Measurements from ENCODE around the gene HARBI1.

The HARBI1 gene

GRCh38 chr11:46559815-46560214 lies 57.2 kb downstream of the HARBI1 start:
- TF ChIP-seq CTCF (IDR thresholded peaks at IDR 0.05; ENCODE audit: low read depth, low read length, missing control alignments): no peak
- H3K4me3 ChIP-seq (replicated peaks; ENCODE audit: low read depth, low read length): no peak overlapping the region
- DNase-seq (ENCODE audit: extremely low read depth, low read depth): no peak

GRCh38 chr11:46557684-46558151 lies 59.3 kb downstream of the HARBI1 start:
- DNase-seq (ENCODE audit: extremely low read depth, low read depth): no peak
- no peak overlapping the region for H3K4me3 ChIP-seq (replicated peaks; ENCODE audit: low read depth, low read length)
- TF ChIP-seq CTCF (IDR thresholded peaks at IDR 0.05; ENCODE audit: low read depth, low read length, missing control alignments): no peak

- no peak for DNase-seq (ENCODE audit: extremely low read depth, low read depth)
- no peak overlapping the region for H3K4me3 ChIP-seq (replicated peaks; ENCODE audit: low read depth, low read length)
- no peak for TF ChIP-seq CTCF (IDR thresholded peaks at IDR 0.05; ENCODE audit: low read depth, low read length, missing control alignments)
These were observed 61.6 kb downstream of the HARBI1 start for GRCh38 chr11:46555267-46556054.

GRCh38 chr11:46554213-46555147 lies 62.5 kb downstream of the HARBI1 start:
- no peak overlapping the region for H3K4me3 ChIP-seq (replicated peaks; ENCODE audit: low read depth, low read length)
- DNase-seq (ENCODE audit: extremely low read depth, low read depth): no peak
- no peak for TF ChIP-seq CTCF (IDR thresholded peaks at IDR 0.05; ENCODE audit: low read depth, low read length, missing control alignments)

GRCh38 chr11:46553814-46554212 lies 63.2 kb downstream of the HARBI1 start:
- TF ChIP-seq CTCF (IDR thresholded peaks at IDR 0.05; ENCODE audit: low read depth, low read length, missing control alignments): no peak
- no peak for DNase-seq (ENCODE audit: extremely low read depth, low read depth)
- H3K4me3 ChIP-seq (replicated peaks; ENCODE audit: low read depth, low read length): no peak overlapping the region

Data from HFF-Myc (cell line).